Measurements from ENCODE around the gene ELF5. TPM values are rescaled to one million over a fixed set of nuclear protein-coding genes. Genes with fewer than 3 reads are reported as not detected.

Gene ELF5
- total RNA-seq, 1 experiment from 2014 or later = 0.11 TPM

DNA sequence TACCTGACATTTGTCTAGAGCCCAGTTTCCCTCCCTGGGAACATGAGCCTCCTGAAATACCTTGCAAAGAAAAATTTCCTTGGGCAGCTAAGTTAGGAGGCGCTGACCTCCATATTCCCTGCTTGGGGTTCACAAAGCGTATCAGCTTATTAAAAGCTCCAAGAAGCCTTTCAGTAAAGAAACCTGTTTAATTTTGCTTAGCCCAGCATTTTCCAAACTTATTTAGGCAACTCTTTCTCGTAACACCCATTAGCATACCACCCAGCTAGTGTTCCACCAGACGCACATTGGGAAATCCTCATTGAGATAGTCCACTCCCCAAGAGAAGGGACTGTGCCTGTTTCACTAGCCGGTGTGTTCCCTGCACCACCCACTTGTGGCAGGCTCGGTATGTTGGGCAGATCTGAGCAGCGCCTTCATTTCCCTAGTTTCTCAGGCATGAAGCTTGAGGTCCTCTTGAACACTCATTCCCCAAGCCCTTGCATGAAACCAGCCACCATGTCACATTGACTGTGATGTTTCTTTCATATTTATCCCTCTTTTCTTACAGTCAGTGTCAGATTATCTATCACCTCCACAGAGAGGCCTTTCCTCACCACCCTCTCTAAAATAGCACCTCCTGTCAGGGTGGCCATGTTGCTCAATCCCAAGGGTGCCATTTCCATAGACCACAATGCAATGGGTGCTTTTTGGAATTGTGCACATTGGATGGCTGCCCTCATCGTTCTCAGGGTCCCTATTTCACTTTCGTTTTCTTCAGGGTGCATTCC lies 12.5 kb upstream of the ELF5 start:
- Histone ChIP-seq H3K4me3 (ENCODE audit: low read depth, low read length) (no peak overlapping the region), H3K9me3 (no peaks in the 10 kb centered on the region), H3K27me3 (replicated peaks; ENCODE audit: control insufficient read depth, insufficient read depth, low read length) (no peaks in the 10 kb centered on the region), H3K36me3 (ENCODE audit: control insufficient read depth, insufficient read depth, low read length) (no peaks in the 10 kb centered on the region), H3K4me1 (no peaks in the 10 kb centered on the region)
- POLR2A ChIA-PET = no interaction called here
- intact Hi-C loops (cut with micrococcal nuclease; ENCODE audit: unreplicated experiment) = no loop called here
- no TSS peak for BruUV-seq (replicated peaks)
- no peaks in the 10 kb centered on the region for H3K9me3 Mint-ChIP-seq (ENCODE audit: unreplicated experiment)
- H3K27ac Mint-ChIP-seq (ENCODE audit: unreplicated experiment) = no peak overlapping the region
- H3K36me3 Mint-ChIP-seq (ENCODE audit: insufficient read depth, unreplicated experiment) = no peaks in the 10 kb centered on the region
- H3K4me3 Mint-ChIP-seq (ENCODE audit: unreplicated experiment) = no peak overlapping the region
- TF ChIP-seq, protein P1, sequence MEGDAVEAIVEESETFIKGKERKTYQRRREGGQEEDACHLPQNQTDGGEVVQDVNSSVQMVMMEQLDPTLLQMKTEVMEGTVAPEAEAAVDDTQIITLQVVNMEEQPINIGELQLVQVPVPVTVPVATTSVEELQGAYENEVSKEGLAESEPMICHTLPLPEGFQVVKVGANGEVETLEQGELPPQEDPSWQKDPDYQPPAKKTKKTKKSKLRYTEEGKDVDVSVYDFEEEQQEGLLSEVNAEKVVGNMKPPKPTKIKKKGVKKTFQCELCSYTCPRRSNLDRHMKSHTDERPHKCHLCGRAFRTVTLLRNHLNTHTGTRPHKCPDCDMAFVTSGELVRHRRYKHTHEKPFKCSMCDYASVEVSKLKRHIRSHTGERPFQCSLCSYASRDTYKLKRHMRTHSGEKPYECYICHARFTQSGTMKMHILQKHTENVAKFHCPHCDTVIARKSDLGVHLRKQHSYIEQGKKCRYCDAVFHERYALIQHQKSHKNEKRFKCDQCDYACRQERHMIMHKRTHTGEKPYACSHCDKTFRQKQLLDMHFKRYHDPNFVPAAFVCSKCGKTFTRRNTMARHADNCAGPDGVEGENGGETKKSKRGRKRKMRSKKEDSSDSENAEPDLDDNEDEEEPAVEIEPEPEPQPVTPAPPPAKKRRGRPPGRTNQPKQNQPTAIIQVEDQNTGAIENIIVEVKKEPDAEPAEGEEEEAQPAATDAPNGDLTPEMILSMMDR (IDR thresholded peaks at IDR 0.05; ENCODE audit: insufficient read depth in 1 of 2, low read depth in 1 of 2, low read length in 1 of 2, severe bottlenecking in 1 of 2, unreplicated experiment in 1 of 2) = no peak
- CTCF ChIA-PET = no interaction called here
- no peak for DNase-seq
- peaks cover under 1% of the 10 kb centered on the region for H3K27me3 Mint-ChIP-seq (ENCODE audit: insufficient read depth, unreplicated experiment)
- H3K4me1 Mint-ChIP-seq (ENCODE audit: low read depth, unreplicated experiment) = no peaks in the 10 kb centered on the region

DNA sequence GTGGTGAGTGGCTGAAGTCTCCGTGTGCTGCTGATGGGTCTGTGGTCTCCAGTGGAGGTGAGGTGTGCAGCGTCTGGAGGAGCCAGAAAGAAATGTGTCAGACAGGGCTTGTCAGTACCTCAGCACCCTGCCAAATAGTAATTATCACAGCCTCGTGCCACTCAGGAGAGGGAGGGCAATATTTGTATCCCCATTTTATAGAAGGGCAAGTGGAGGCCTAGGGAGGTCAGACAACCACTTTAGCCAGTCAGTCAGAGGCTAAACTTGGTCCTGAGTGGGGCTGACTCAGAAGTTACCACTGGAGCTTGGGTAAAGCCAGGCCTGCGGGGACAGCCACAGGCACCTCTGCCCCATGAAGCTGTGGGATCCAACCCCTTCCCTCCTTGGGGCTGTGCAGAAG lies 11.5 kb upstream of the ELF5 start:
- Mint-ChIP-seq H3K36me3 (ENCODE audit: insufficient read depth, unreplicated experiment) (no peaks in the 10 kb centered on the region), H3K9me3 (ENCODE audit: unreplicated experiment) (no peaks in the 10 kb centered on the region), H3K4me1 (ENCODE audit: low read depth, unreplicated experiment) (peaks cover 4% of the 10 kb centered on the region), H3K27me3 (ENCODE audit: insufficient read depth, unreplicated experiment) (peaks cover 3% of the 10 kb centered on the region), H3K27ac (ENCODE audit: unreplicated experiment) (no peak overlapping the region), H3K4me3 (ENCODE audit: unreplicated experiment) (no peak overlapping the region)
- BruUV-seq (replicated peaks) = no TSS peak
- intact Hi-C loops (cut with micrococcal nuclease; ENCODE audit: unreplicated experiment) = no loop called here
- ChIA-PET POLR2A (no interaction called here), CTCF (no interaction called here)
- Histone ChIP-seq H3K36me3 (ENCODE audit: control insufficient read depth, insufficient read depth, low read length) (no peaks in the 10 kb centered on the region), H3K4me1 (no peaks in the 10 kb centered on the region), H3K4me3 (ENCODE audit: low read depth, low read length) (no peak overlapping the region), H3K27me3 (replicated peaks; ENCODE audit: control insufficient read depth, insufficient read depth, low read length) (no peaks in the 10 kb centered on the region), H3K9me3 (no peaks in the 10 kb centered on the region)
- no peak for DNase-seq
- TF ChIP-seq, protein P1 (IDR thresholded peaks at IDR 0.05; ENCODE audit: insufficient read depth in 1 of 2, low read depth in 1 of 2, low read length in 1 of 2, severe bottlenecking in 1 of 2, unreplicated experiment in 1 of 2) = no peak

DNA sequence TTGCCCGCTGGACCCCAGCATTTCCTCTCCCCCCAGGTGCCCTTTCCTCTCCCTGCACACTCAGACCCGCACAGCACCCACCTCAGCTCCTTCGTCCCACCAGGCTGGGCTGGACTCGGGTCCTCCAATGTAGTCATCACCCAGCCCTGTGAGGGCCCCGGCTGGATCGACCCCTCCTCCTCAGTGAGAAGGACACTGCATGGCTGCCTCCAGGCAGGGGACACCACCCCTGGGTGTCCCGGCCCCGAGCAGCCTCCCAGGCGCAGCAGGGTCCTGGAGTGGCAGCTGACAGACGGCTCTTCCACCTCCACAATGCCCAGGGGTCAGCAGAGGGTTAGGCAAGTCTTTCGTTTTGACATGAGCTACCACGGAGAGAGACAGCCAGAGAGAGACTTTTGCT lies 11.1 kb upstream of the ELF5 start:
- Mint-ChIP-seq H3K4me1 (ENCODE audit: low read depth, unreplicated experiment) (peaks cover 5% of the 10 kb centered on the region), H3K9me3 (ENCODE audit: unreplicated experiment) (no peaks in the 10 kb centered on the region), H3K4me3 (ENCODE audit: unreplicated experiment) (no peak overlapping the region), H3K36me3 (ENCODE audit: insufficient read depth, unreplicated experiment) (no peaks in the 10 kb centered on the region), H3K27me3 (ENCODE audit: insufficient read depth, unreplicated experiment) (peaks cover 3% of the 10 kb centered on the region), H3K27ac (ENCODE audit: unreplicated experiment) (no peak overlapping the region)
- TF ChIP-seq, protein P1 (IDR thresholded peaks at IDR 0.05; ENCODE audit: insufficient read depth in 1 of 2, low read depth in 1 of 2, low read length in 1 of 2, severe bottlenecking in 1 of 2, unreplicated experiment in 1 of 2) = no peak
- H3K27me3 ChIP-seq (replicated peaks; ENCODE audit: control insufficient read depth, insufficient read depth, low read length) = no peaks in the 10 kb centered on the region
- H3K9me3 ChIP-seq = no peaks in the 10 kb centered on the region
- no peaks in the 10 kb centered on the region for H3K36me3 ChIP-seq (ENCODE audit: control insufficient read depth, insufficient read depth, low read length)
- no TSS peak for BruUV-seq (replicated peaks)
- POLR2A ChIA-PET = no interaction called here
- H3K4me3 ChIP-seq (ENCODE audit: low read depth, low read length) = no peak overlapping the region
- intact Hi-C loops (cut with micrococcal nuclease; ENCODE audit: unreplicated experiment) = no loop called here
- DNase-seq = no peak
- no peaks in the 10 kb centered on the region for H3K4me1 ChIP-seq
- CTCF ChIA-PET = interaction anchor here (0.8 kb wide), 1 partner anchor 346 kb away, joined by 4 read pairs; no protein-coding TSS in a partner anchor
